GM12872 (cell line): Measurements from ENCODE around the gene GPR39.

Experiments
- CTCF ChIP-seq: IDR thresholded peaks from 3 replicates; pipeline ENCODE4 v1.5.1; 2011; ENCODE audit warnings: low read depth, mild to moderate bottlenecking, low read length, moderate library complexity; ENCODE audit not compliant: insufficient read depth

The GPR39 gene

GRCh38 chr2:132615329-132616085 is 198.9 kb downstream of the GPR39 start:
- TF ChIP-seq CTCF = no peak

GRCh38 chr2:132617989-132618388 is 201.4 kb downstream of the GPR39 start:
- TF ChIP-seq CTCF = no peak

GRCh38 chr2:132618734-132619133 is 202.1 kb downstream of the GPR39 start:
- TF ChIP-seq CTCF = no peak

- TF ChIP-seq CTCF = no peak
Measured at GRCh38 chr2:132620115-132620514, 203.5 kb downstream of the GPR39 start.

- TF ChIP-seq CTCF = no peak
Measured at GRCh38 chr2:132621131-132621875, 204.7 kb downstream of the GPR39 start.

- no peak for TF ChIP-seq CTCF
Measured at GRCh38 chr2:132623096-132623839, 206.7 kb downstream of the GPR39 start.

- no peak for TF ChIP-seq CTCF
Measured at GRCh38 chr2:132627536-132627935, 210.9 kb downstream of the GPR39 start.
